HUES6 (cell line): ENCODE measurements around the gene CADPS2.

Source experiments
- H3K27ac ChIP-seq: 2 replicates; pipeline ENCODE4 v1.7.0; 2013; ENCODE audit warnings: low read depth, mild to moderate bottlenecking, low read length, inconsistent platforms
- H3K27me3 ChIP-seq: 2 replicates; pipeline ENCODE4 v1.6.1; 2013; ENCODE audit warnings: low read length; ENCODE audit not compliant: control insufficient read depth, insufficient read depth
- H3K36me3 ChIP-seq: 2 replicates; pipeline ENCODE4 v1.6.1; 2013; ENCODE audit warnings: low read length; ENCODE audit not compliant: control insufficient read depth, insufficient read depth
- H3K4me1 ChIP-seq: 2 replicates; pipeline ENCODE4 v1.6.1; 2013; ENCODE audit warnings: low read length; ENCODE audit not compliant: control insufficient read depth, insufficient read depth
- H3K4me3 ChIP-seq: 2 replicates; pipeline ENCODE4 v1.5.1; 2013; ENCODE audit warnings: low read depth, low read length
- H3K9ac ChIP-seq: one replicate; pipeline ENCODE4 v1.6.1; 2013; ENCODE audit warnings: mild to moderate bottlenecking, low read length
- H3K9me3 ChIP-seq: 2 replicates; pipeline ENCODE4 v1.6.1; 2013; ENCODE audit warnings: low read depth, low read length; ENCODE audit not compliant: control insufficient read depth, insufficient read depth

CADPS2 gene

DNA sequence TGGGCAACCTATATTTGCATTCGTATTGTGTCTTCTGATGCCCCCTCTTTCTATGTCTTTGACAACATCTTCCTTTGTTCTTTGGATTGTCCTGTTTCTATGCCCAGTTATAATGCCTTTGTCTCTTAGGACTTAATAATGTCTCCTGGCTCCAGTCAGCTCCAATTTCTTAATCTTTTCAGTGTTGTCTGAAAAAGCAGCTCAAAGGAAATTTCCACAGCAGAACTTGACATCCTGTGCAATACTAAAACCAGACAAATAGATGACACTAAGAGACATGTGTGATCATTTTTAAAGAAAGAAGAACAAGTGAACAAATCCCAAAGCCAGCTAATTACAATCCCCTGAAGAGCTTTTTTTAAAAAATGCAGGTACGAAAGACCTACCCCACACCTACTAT is 135.9 kb downstream of the CADPS2 start:
- Histone ChIP-seq H3K27ac (no peak overlapping the region), H3K9me3 (no peaks in the 10 kb centered on the region), H3K27me3 (no peaks in the 10 kb centered on the region), H3K9ac (no peak overlapping the region), H3K36me3 (no peaks in the 10 kb centered on the region), H3K4me3 (no peak overlapping the region), H3K4me1 (peaks cover 29% of the 10 kb centered on the region; the same call in 1 of the 2 replicates)

DNA sequence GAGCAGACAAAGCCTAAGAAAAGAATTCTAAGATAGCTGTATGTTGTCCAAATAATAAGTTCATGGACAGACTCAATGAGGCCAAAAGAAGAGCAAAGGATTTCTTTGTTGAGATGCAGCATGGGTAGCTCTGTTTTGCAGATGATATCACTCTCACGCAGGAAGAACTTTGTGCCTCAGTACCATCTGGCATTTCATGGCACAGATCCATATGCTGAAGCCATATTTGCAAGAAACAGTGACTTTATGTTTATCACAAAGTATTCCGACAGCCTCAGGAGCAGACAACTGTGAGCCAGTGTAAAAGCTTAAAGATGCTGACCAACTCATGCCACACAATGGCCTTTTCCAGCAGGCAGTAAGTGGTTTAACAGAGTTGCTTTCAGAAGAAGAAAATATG is 138.1 kb downstream of the CADPS2 start:
- Histone ChIP-seq H3K9ac (no peak overlapping the region), H3K36me3 (no peaks in the 10 kb centered on the region), H3K27ac (no peak overlapping the region), H3K9me3 (no peaks in the 10 kb centered on the region), H3K27me3 (no peaks in the 10 kb centered on the region), H3K4me3 (no peak overlapping the region), H3K4me1 (peaks cover 22% of the 10 kb centered on the region; the same call in 1 of the 2 replicates)

DNA sequence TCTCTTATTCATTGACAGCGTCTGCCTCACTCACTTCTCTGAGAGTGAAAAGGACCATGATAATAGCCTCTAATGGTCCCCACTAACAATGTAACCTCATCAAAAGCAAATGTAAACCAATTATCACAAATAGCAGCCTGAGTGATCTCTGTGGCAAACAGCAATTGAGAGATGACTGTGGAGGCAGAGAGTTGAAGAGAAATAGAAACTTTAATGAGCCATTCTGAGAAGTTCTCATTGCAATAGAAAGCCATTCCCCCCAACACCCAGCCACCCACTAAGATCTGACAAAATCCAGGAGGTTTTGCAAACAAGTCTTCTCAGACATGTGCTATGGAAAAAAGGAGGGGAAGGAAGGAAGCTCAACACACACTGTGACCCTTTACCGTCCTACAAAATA is 139.3 kb downstream of the CADPS2 start:
- Histone ChIP-seq H3K27ac (no peak overlapping the region), H3K9me3 (no peaks in the 10 kb centered on the region), H3K4me1 (peaks cover 22% of the 10 kb centered on the region; the same call in 1 of the 2 replicates), H3K27me3 (no peaks in the 10 kb centered on the region), H3K36me3 (no peaks in the 10 kb centered on the region), H3K4me3 (no peak overlapping the region), H3K9ac (no peak overlapping the region)

DNA sequence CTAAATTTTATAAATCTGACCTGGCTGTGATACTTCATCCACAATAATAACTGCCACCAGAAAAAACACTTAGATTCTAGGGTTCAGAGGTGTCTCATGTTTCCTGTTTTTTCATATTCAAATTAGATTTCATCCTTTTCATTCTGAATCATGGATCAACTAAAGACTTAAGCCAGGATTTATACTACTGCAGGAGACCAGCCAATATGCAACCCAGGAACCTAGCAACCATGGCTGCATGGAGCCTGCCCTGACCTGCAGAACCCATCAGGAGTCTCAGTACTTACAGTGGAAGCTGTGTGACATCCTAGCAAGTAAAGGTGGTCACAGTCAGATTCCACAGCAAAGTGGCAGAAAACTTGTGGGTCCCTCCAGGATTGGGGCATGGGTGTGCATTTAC is 143.0 kb downstream of the CADPS2 start:
- no peaks in the 10 kb centered on the region for H3K36me3 ChIP-seq
- H3K27ac ChIP-seq: no peak overlapping the region
- H3K4me3 ChIP-seq: no peak overlapping the region
- no peak overlapping the region for H3K9ac ChIP-seq
- no peaks in the 10 kb centered on the region for H3K27me3 ChIP-seq
- H3K4me1 ChIP-seq: peaks cover 24% of the 10 kb centered on the region; the same call in 1 of the 2 replicates
- H3K9me3 ChIP-seq: no peaks in the 10 kb centered on the region

DNA sequence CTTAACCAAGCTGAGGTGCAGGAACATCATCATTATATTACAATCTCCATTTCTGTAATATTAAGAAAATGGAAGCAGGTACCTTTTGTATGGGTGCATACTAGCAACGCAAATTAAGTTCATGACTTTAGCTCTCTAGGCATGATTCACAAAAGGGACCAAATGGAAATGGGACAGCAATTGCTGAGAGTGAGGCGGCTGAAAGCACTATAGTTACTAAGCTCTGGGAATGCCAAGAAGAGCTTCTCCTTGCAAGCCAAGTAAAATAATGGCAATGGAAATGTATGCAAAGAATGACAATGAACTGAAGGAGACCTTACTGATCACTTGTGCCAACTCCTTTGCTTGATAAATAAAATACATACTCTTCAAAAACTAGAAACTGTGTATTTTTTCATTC is 147.3 kb downstream of the CADPS2 start:
- H3K27me3 ChIP-seq: no peaks in the 10 kb centered on the region
- H3K9ac ChIP-seq: no peak overlapping the region
- H3K9me3 ChIP-seq: no peaks in the 10 kb centered on the region
- peak overlapping the region; percentile 35; the same call in 1 of the 2 replicates for H3K27ac ChIP-seq
- peaks cover 50% of the 10 kb centered on the region for H3K4me1 ChIP-seq
- no peaks in the 10 kb centered on the region for H3K36me3 ChIP-seq
- no peak overlapping the region for H3K4me3 ChIP-seq

DNA sequence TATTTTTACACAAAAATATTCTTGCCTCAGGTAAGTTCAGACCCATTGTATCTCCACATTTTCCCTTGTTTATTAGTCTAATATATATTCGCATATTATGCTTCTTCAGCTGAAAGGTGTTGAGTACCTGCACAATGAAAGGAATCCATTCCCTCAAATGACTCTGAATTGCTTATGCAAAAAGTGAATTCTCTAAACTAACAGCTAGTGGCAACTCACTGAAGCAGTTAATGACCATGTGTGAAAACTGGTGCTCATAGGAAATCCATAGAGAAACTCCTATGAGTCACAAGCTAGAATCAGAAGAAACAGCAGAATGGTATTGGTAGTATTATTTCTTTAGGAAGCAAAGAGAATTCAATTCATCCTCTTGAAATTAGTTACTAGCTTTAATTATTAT is 150.1 kb downstream of the CADPS2 start:
- H3K4me1 ChIP-seq: peaks cover 50% of the 10 kb centered on the region

DNA sequence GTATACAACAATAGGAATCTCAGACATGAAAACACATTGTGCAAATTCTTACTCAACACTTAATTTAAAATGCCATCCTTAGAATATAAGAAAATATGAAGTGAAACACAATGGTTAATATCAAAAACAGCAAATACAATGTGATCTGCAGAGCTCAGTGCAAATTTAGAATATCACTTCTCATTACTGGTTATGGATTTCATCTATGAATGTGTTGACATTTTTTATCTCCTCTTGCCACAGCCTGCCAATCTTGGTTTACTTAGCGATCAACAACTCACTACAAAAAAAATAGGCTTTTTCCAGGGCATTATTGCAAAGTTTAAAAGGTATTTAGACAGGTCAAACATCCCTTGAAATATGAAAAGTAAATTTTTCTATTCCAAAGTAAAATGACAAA is 158.5 kb downstream of the CADPS2 start:
- Histone ChIP-seq H3K9ac (no peak overlapping the region), H3K9me3 (no peaks in the 10 kb centered on the region), H3K4me3 (no peak overlapping the region), H3K4me1 (no peaks in the 10 kb centered on the region), H3K27ac (no peak overlapping the region), H3K36me3 (no peaks in the 10 kb centered on the region), H3K27me3 (no peaks in the 10 kb centered on the region)

More for the DNA sequence above, 150.1 kb downstream of the CADPS2 start:
- H3K27me3 ChIP-seq: no peaks in the 10 kb centered on the region
- H3K4me3 ChIP-seq: peak overlapping the region; percentile 12; the same call in 1 of the 2 replicates
- no peaks in the 10 kb centered on the region for H3K36me3 ChIP-seq
- H3K27ac ChIP-seq: peak overlapping the region; percentile 62; the same call in 1 of the 2 replicates
- H3K9ac ChIP-seq: no peak overlapping the region
- no peaks in the 10 kb centered on the region; the same call in 1 of the 2 replicates for H3K9me3 ChIP-seq

DNA sequence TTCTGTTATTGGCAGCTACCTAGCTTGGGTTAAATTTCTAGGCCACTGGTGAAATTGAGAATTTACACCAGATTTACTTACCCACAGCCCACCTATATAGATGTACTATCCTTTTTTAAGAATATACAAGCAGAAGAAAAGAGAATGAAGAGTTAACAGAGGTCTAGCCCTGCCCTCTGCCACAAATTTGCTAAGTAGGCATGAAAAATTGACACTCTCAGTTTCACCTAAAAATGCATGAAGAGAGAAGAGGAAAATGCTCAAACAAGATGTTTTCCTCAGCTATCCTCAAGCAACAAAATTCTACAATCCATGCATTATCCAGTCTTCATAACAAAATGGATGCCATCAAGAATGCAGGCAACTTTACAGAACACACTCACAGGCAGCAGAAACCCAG is 158.9 kb downstream of the CADPS2 start:
- no peak overlapping the region for H3K9ac ChIP-seq
- no peak overlapping the region for H3K4me3 ChIP-seq
- no peak overlapping the region for H3K27ac ChIP-seq
- no peaks in the 10 kb centered on the region for H3K9me3 ChIP-seq
- H3K36me3 ChIP-seq: no peaks in the 10 kb centered on the region
- no peaks in the 10 kb centered on the region for H3K27me3 ChIP-seq
- H3K4me1 ChIP-seq: no peaks in the 10 kb centered on the region

DNA sequence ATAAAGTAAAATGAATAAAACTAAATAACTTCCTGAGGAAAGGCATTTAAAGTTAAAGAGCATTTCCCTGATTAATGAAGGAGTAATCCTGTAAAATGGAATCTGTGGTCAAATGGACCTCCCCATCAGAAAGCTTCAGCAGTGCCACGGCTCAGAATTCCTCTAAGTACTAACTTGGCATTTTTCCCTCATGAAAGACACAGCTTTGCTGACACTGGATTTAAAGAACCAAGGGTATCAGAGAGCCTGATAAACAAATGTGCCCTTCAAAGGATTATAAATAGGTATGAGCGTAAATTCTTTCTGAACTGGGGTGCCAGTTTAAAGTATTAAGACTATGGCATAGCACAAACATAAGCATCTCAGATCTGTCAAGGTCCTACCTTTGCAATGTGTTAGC is 159.4 kb downstream of the CADPS2 start:
- Histone ChIP-seq H3K9me3 (no peaks in the 10 kb centered on the region), H3K4me3 (no peak overlapping the region), H3K4me1 (no peaks in the 10 kb centered on the region), H3K9ac (no peak overlapping the region), H3K27ac (no peak overlapping the region), H3K36me3 (no peaks in the 10 kb centered on the region), H3K27me3 (no peaks in the 10 kb centered on the region)

DNA sequence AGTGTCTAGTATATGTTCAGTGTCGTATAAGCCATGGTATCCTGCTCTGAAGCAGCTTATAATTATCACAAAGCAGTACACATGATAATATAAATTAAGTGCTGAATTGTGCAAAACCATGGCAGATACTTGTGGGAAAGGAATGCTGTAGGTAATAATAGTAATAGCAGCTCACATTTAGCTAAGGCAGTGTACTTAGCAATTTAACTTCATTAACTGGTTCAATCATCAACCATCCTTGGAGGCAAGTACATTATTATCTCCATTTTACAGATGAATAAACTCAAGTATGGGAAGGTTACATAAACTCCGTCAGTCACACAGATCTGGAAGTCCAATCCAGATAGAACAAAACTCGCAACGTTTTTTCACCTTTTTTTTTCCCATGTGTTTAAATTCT is 161.9 kb downstream of the CADPS2 start:
- no peaks in the 10 kb centered on the region for H3K36me3 ChIP-seq
- peaks cover 2% of the 10 kb centered on the region for H3K4me1 ChIP-seq
- H3K9me3 ChIP-seq: no peaks in the 10 kb centered on the region
- H3K9ac ChIP-seq: no peak overlapping the region
- H3K27me3 ChIP-seq: no peaks in the 10 kb centered on the region
- no peak overlapping the region for H3K4me3 ChIP-seq
- no peak overlapping the region for H3K27ac ChIP-seq

DNA sequence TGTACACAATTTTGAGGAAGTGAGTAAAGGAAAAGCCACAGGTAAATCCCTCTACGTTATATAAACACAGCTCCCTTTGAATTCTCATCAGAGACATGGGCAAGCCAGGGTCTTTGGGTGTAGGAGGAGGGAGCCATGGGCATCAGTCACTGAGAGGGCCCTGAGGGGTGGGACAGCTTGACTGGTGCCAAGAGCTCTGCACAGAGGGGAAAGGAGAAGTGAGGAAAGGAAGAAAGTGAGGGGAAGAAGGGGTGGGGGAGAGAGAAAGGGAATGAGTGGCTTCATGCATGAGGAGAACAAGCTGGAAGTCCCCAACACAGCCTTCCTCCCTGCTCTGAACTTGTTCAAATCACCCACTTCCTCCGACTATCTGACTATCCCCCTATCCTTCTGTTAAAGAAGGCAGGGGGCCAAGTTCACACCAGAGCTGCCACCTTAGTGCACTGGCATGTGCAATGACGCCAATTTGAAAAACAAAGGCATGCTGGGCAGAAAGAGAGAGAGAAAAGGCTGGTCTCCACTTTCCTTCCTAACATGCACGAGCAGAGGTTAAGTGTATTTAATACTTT is 167.2 kb downstream of the CADPS2 start:
- peaks cover 9% of the 10 kb centered on the region for H3K4me1 ChIP-seq
- H3K36me3 ChIP-seq: no peaks in the 10 kb centered on the region
- H3K27me3 ChIP-seq: no peaks in the 10 kb centered on the region
- H3K27ac ChIP-seq: no peak overlapping the region
- H3K4me3 ChIP-seq: no peak overlapping the region
- H3K9me3 ChIP-seq: no peaks in the 10 kb centered on the region
- no peak overlapping the region for H3K9ac ChIP-seq
